Measurements from ENCODE around the gene ARMC7. TPM values are rescaled to one million over a fixed set of nuclear protein-coding genes. Genes with fewer than 3 reads are reported as not detected.

ARMC7 gene
- total and polyA plus RNA-seq, 2 of the 13 experiments (the other 11 are each of a cell fraction or from before 2014, with no cell fraction given): 3.9 to 4.2 TPM

GRCh38 chr17:75087182-75087557 is 22.6 kb upstream of the ARMC7 start (continued):
- TF ChIP-seq CREB1 (IDR thresholded peaks at IDR 0.05): no peak
- TF ChIP-seq CREB1 (CRISPR knock-in tag; IDR thresholded peaks at IDR 0.05): peak; percentile 5; the same call in 1 of the 2 replicates
- no peak for TF ChIP-seq NCOA5 (CRISPR knock-in tag; IDR thresholded peaks at IDR 0.05)
- no peak for TF ChIP-seq ZNF550 (CRISPR knock-in tag; IDR thresholded peaks at IDR 0.05; ENCODE audit: borderline replicate concordance)
- no peak for TF ChIP-seq ZHX1 (CRISPR knock-in tag; IDR thresholded peaks at IDR 0.05; ENCODE audit: low read depth)
- 0 out of 2 replicates have a peak, but pooled peaks have one; percentile 44 for TF ChIP-seq CHCHD3 (CRISPR knock-in tag; IDR thresholded peaks at IDR 0.05)
- no peak for TF ChIP-seq CBFB (CRISPR knock-in tag; IDR thresholded peaks at IDR 0.05)
- 0 out of 2 replicates have a peak, but pooled peaks have one; percentile 40 for TF ChIP-seq AKNA (CRISPR knock-in tag; IDR thresholded peaks at IDR 0.05; ENCODE audit: borderline replicate concordance)
- TF ChIP-seq, protein P1, sequence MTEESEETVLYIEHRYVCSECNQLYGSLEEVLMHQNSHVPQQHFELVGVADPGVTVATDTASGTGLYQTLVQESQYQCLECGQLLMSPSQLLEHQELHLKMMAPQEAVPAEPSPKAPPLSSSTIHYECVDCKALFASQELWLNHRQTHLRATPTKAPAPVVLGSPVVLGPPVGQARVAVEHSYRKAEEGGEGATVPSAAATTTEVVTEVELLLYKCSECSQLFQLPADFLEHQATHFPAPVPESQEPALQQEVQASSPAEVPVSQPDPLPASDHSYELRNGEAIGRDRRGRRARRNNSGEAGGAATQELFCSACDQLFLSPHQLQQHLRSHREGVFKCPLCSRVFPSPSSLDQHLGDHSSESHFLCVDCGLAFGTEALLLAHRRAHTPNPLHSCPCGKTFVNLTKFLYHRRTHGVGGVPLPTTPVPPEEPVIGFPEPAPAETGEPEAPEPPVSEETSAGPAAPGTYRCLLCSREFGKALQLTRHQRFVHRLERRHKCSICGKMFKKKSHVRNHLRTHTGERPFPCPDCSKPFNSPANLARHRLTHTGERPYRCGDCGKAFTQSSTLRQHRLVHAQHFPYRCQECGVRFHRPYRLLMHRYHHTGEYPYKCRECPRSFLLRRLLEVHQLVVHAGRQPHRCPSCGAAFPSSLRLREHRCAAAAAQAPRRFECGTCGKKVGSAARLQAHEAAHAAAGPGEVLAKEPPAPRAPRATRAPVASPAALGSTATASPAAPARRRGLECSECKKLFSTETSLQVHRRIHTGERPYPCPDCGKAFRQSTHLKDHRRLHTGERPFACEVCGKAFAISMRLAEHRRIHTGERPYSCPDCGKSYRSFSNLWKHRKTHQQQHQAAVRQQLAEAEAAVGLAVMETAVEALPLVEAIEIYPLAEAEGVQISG (CRISPR knock-in tag; IDR thresholded peaks at IDR 0.05): no peak
- no peak for TF ChIP-seq AGO1 (IDR thresholded peaks at IDR 0.05; ENCODE audit: low read depth, low read length, poor library complexity, severe bottlenecking)
- no peak for TF ChIP-seq IKZF5 (CRISPR knock-in tag; IDR thresholded peaks at IDR 0.05)
- no peak for TF ChIP-seq SNAI1 (CRISPR knock-in tag; IDR thresholded peaks at IDR 0.05; ENCODE audit: borderline replicate concordance)
- TF ChIP-seq RFX1 (IDR thresholded peaks at IDR 0.05): no peak
- TF ChIP-seq TRIM24 (CRISPR knock-in tag; IDR thresholded peaks at IDR 0.05): no peak
- peak; percentile 71 for TF ChIP-seq ZNF709 (CRISPR knock-in tag; IDR thresholded peaks at IDR 0.05)
- TF ChIP-seq ZFYVE20 (CRISPR knock-in tag; IDR thresholded peaks at IDR 0.05; ENCODE audit: borderline replicate concordance, low read depth): no peak
- no peak for TF ChIP-seq JUN (CRISPR knock-in tag; IDR thresholded peaks at IDR 0.05)
- no peak; the same call in 1 of the 2 replicates for TF ChIP-seq ZNF737 (CRISPR knock-in tag; IDR thresholded peaks at IDR 0.05; ENCODE audit: borderline replicate concordance)
- peak; percentile 57; the same call in 1 of the 2 replicates for TF ChIP-seq ZNF605 (CRISPR knock-in tag; IDR thresholded peaks at IDR 0.05)
- peak; percentile 52; the same call in 1 of the 2 replicates for TF ChIP-seq ADNP (CRISPR knock-in tag; IDR thresholded peaks at IDR 0.05)
